H9 (cell line): Measurements from ENCODE around the gene CUL4B. TPM values are rescaled to one million over a fixed set of nuclear protein-coding genes. Genes with fewer than 3 reads are reported as not detected.

ENCODE experiments used
- DNase-seq: peaks from one replicate; pipeline ENCODE4 v3.0.0-alpha.2; 2017
- H2AFZ ChIP-seq: one replicate; pipeline ENCODE4 v1.6.1; 2013; ENCODE audit warnings: mild to moderate bottlenecking, low read length, control low read depth, moderate library complexity
- H2AK5ac ChIP-seq: 2 replicates; pipeline ENCODE4 v1.6.1; 2013; ENCODE audit warnings: low read length, control low read depth, mixed read lengths; ENCODE audit not compliant: insufficient read length
- H2BK120ac ChIP-seq: one replicate; pipeline ENCODE4 v1.6.1; 2013; ENCODE audit warnings: low read depth, mild to moderate bottlenecking, low read length, control low read depth, inconsistent platforms; ENCODE audit not compliant: poor library complexity, severe bottlenecking
- H2BK12ac ChIP-seq: 2 replicates; pipeline ENCODE4 v1.6.1; 2013; ENCODE audit warnings: low read length, control low read depth, mixed read lengths, low read depth; ENCODE audit not compliant: insufficient read length
- H2BK15ac ChIP-seq: 2 replicates; pipeline ENCODE4 v1.6.1; 2013; ENCODE audit warnings: low read depth, low read length, control low read depth
- H2BK20ac ChIP-seq: one replicate; pipeline ENCODE4 v1.6.1; 2013; ENCODE audit warnings: low read depth, mild to moderate bottlenecking, low read length, control low read depth, inconsistent platforms; ENCODE audit not compliant: poor library complexity, severe bottlenecking
- H2BK5ac ChIP-seq: 2 replicates; pipeline ENCODE4 v1.6.1; 2013; ENCODE audit warnings: low read length, control low read depth, mixed read lengths; ENCODE audit not compliant: insufficient read length
- H3K14ac ChIP-seq: 2 replicates; pipeline ENCODE4 v1.6.1; 2013; ENCODE audit warnings: low read length, control low read depth; ENCODE audit not compliant: insufficient read depth
- H3K18ac ChIP-seq: 2 replicates; pipeline ENCODE4 v1.6.1; 2013; ENCODE audit warnings: low read depth, mild to moderate bottlenecking, mixed read lengths, low read length, control low read depth; ENCODE audit not compliant: insufficient read length
- H3K23ac ChIP-seq: 2 replicates; pipeline ENCODE4 v1.6.1; 2013; ENCODE audit warnings: low read length, control low read depth, mixed read lengths, low read depth; ENCODE audit not compliant: insufficient read length
- H3K23me2 ChIP-seq: 2 replicates; pipeline ENCODE4 v1.6.1; 2013; ENCODE audit warnings: low read depth, mild to moderate bottlenecking, mixed read lengths, low read length, control low read depth; ENCODE audit not compliant: insufficient read length, poor library complexity, severe bottlenecking
- H3K27ac ChIP-seq: 2 replicates; pipeline ENCODE4 v1.5.1; 2013; ENCODE audit warnings: low read length, control low read depth, mixed read lengths, low read depth; ENCODE audit not compliant: insufficient read length
- H3K27me3 ChIP-seq: 2 replicates; pipeline ENCODE4 v1.6.1; 2013; ENCODE audit warnings: low read length, control low read depth, inconsistent platforms; ENCODE audit not compliant: insufficient read depth
- H3K4ac ChIP-seq: 2 replicates; pipeline ENCODE4 v1.6.1; 2013; ENCODE audit warnings: low read depth, mild to moderate bottlenecking, control low read depth, inconsistent platforms, low read length, moderate library complexity
- H3K4me1 ChIP-seq: 2 replicates; pipeline ENCODE4 v1.6.1; 2013; ENCODE audit warnings: low read length, control low read depth, inconsistent platforms; ENCODE audit not compliant: insufficient read depth
- H3K4me2 ChIP-seq: 2 replicates; pipeline ENCODE4 v1.6.1; 2013; ENCODE audit warnings: low read length, control low read depth, mixed read lengths; ENCODE audit not compliant: insufficient read length, insufficient read depth
- H3K56ac ChIP-seq: 2 replicates; pipeline ENCODE4 v1.6.1; 2013; ENCODE audit warnings: low read depth, mild to moderate bottlenecking, mixed read lengths, low read length, control low read depth; ENCODE audit not compliant: insufficient read length
- H3K79me1 ChIP-seq: 2 replicates; pipeline ENCODE4 v1.6.1; 2013; ENCODE audit warnings: low read depth, mild to moderate bottlenecking, moderate library complexity, low read length, control low read depth, inconsistent platforms; ENCODE audit not compliant: insufficient read depth, poor library complexity, severe bottlenecking
- H3K79me2 ChIP-seq: 2 replicates; pipeline ENCODE4 v1.6.1; 2013; ENCODE audit warnings: low read length, control low read depth, inconsistent platforms; ENCODE audit not compliant: insufficient read depth
- H3K9ac ChIP-seq: 2 replicates; pipeline ENCODE4 v1.6.1; 2013; ENCODE audit warnings: low read length, control low read depth, mixed read lengths; ENCODE audit not compliant: insufficient read length; ENCODE audit errors: extremely low read depth
- H3K9me3 ChIP-seq: one replicate; pipeline ENCODE4 v1.6.1; 2013; ENCODE audit warnings: low read depth, low read length, inconsistent platforms; ENCODE audit not compliant: control insufficient read depth
- H3T11ph ChIP-seq: one replicate; pipeline ENCODE4 v1.6.1; 2013; ENCODE audit warnings: mild to moderate bottlenecking, low read length, control low read depth, inconsistent platforms
- H4K20me1 ChIP-seq: one replicate; pipeline ENCODE4 v1.6.1; 2013; ENCODE audit not compliant: control insufficient read depth, insufficient read length, insufficient read depth
- H4K5ac ChIP-seq: 2 replicates; pipeline ENCODE4 v1.6.1; 2013; ENCODE audit warnings: low read depth, mild to moderate bottlenecking, mixed read lengths, low read length, control low read depth; ENCODE audit not compliant: insufficient read length
- H4K8ac ChIP-seq: replicated peaks from 2 replicates; pipeline ENCODE4 v1.6.1; 2013; ENCODE audit warnings: low read length, control low read depth, mixed read lengths, low read depth; ENCODE audit not compliant: insufficient read length
- H4K91ac ChIP-seq: 2 replicates; pipeline ENCODE4 v1.6.1; 2013; ENCODE audit warnings: low read depth, mild to moderate bottlenecking, moderate library complexity, mixed read lengths, low read length, control low read depth; ENCODE audit not compliant: insufficient read length
- H3K27ac Mint-ChIP-seq, 3 experiments: 2 replicates in 2 of 3; 3 replicates in 1 of 3; pipeline ENCODE4 v1.8.0; 2020 to 2021; ENCODE audit warnings: mixed read lengths in 3 of 3, mild to moderate bottlenecking in 1 of 3, moderate library complexity in 1 of 3
- H3K27me3 Mint-ChIP-seq: 2 replicates; pipeline ENCODE4 v1.8.0; 2021; ENCODE audit warnings: low read depth, mild to moderate bottlenecking, moderate library complexity, mixed read lengths
- H3K36me3 Mint-ChIP-seq, 3 experiments: 2 replicates in 2 of 3; 3 replicates in 1 of 3; pipeline ENCODE4 v1.8.0; 2020 to 2021; ENCODE audit warnings: low read depth in 3 of 3, mixed read lengths in 3 of 3; ENCODE audit not compliant: insufficient read depth in 1 of 3
- H3K4me1 Mint-ChIP-seq, 2 experiments: 2 replicates each; pipeline ENCODE4 v1.8.0; 2020; ENCODE audit warnings: mixed read lengths in 2 of 2
- H3K4me3 Mint-ChIP-seq, 2 experiments: 2 replicates in 1 of 2; 3 replicates in 1 of 2; pipeline ENCODE4 v1.8.0; 2020 to 2021; ENCODE audit warnings: mild to moderate bottlenecking in 2 of 2, mixed read lengths in 2 of 2, moderate library complexity in 1 of 2
- H3K9me3 Mint-ChIP-seq, 2 experiments: 2 replicates in 1 of 2; 3 replicates in 1 of 2; pipeline ENCODE4 v1.8.0; 2020; ENCODE audit warnings: mild to moderate bottlenecking in 2 of 2, mixed read lengths in 2 of 2, moderate library complexity in 1 of 2
- CTCF ChIP-seq: fragments of 200-600 bp; sonication (generic); conservative IDR thresholded peaks from 3 replicates; pipeline ENCODE4 v1.8.0; 2021; ENCODE audit warnings: antibody characterized with exemption, mild to moderate bottlenecking
- WGBS: extraction: QIAGEN DNeasy Blood & Tissue Kit; methylation state at CpG from one replicate; pipeline ENCODE4 v1.1.7; 2013; ENCODE audit warnings: missing lambda C conversion rate, low lambda C conversion rate, mixed read lengths; ENCODE audit not compliant: insufficient read length; ENCODE audit errors: extremely low coverage; 5-methylcytosine and 5-hydroxymethylcytosine counted together
- total RNA-seq: library from RNA; stranded (reverse); gene quantifications from 2 replicates; pipeline ENCODE4 v1.2.1, GENCODE V29; 2021

The CUL4B gene
- total RNA-seq, 1 experiment from 2014 or later: 48.4 TPM

- Histone ChIP-seq H2AFZ (no peak overlapping the region), H3K23ac (no peak overlapping the region), H3K4ac (no peak overlapping the region), H3K56ac (no peak overlapping the region), H3K14ac (no peak overlapping the region), H3K4me2 (no peak overlapping the region), H3K9me3 (peaks cover 30% of the 10 kb centered on the region), H3K79me1 (no peaks in the 10 kb centered on the region), H2BK120ac (no peak overlapping the region), H3T11ph (no peak overlapping the region), H4K91ac (no peak overlapping the region), H3K27me3 (no peaks in the 10 kb centered on the region), H2BK20ac (no peak overlapping the region), H4K20me1 (no peaks in the 10 kb centered on the region), H2BK15ac (no peak overlapping the region), H3K27ac (no peak overlapping the region), H2BK5ac (no peak overlapping the region), H2BK12ac (no peak overlapping the region), H3K18ac (no peak overlapping the region), H4K8ac (no peak overlapping the region), H3K9ac (no peak overlapping the region), H3K4me1 (no peaks in the 10 kb centered on the region), H4K5ac (no peak overlapping the region), H3K79me2 (no peaks in the 10 kb centered on the region), H3K23me2 (no peaks in the 10 kb centered on the region), H2AK5ac (no peak overlapping the region)
- no peak overlapping the region for H3K4me3 Mint-ChIP-seq
- TF ChIP-seq CTCF: no peak
- H3K27me3 Mint-ChIP-seq: peaks cover 15% of the 10 kb centered on the region
- no CpG with 5 or more reads among the region's 2 CpGs for WGBS
- no peaks in the 10 kb centered on the region for H3K4me1 Mint-ChIP-seq
- no peak overlapping the region for H3K27ac Mint-ChIP-seq
- peaks cover 0 to 2% (median 0%) of the 10 kb centered on the region in 3 experiments; a peak in 2 of 7 replicates for H3K36me3 Mint-ChIP-seq
- no peak for DNase-seq
- H3K9me3 Mint-ChIP-seq: peaks cover 61 to 73% of the 10 kb centered on the region in 2 experiments
Observed at GRCh38 chrX:120585702-120586101, 24.9 kb upstream of the CUL4B start.
